ENCODE results near the gene TIE1. TPM values are rescaled to one million over a fixed set of nuclear protein-coding genes. Genes with fewer than 3 reads are reported as not detected.
A peak's percentile ranks its signal among the peaks of the same experiment; 100 is the strongest.

The TIE1 gene
- total RNA-seq, 2 experiments from 2014 or later, result 0.15 to 0.66 TPM

- peaks cover 33% of the 10 kb centered on the region for H3K36me3 ChIP-seq (ENCODE audit: insufficient read depth, low read length)
- peaks cover 28% of the 10 kb centered on the region for H3K79me2 ChIP-seq (ENCODE audit: insufficient read depth, low read depth, low read length)
- no peak overlapping the region for H2AFZ ChIP-seq (ENCODE audit: low read length)
- peaks cover 4% of the 10 kb centered on the region; the same call in 1 of the 2 replicates for H4K20me1 ChIP-seq (ENCODE audit: insufficient read depth, low read length)
- H3K9me2 ChIP-seq (ENCODE audit: insufficient read depth, low read length), result no peaks in the 10 kb centered on the region
- no TSS peak for BruUV-seq (replicated peaks)
- no peak for TF ChIP-seq CTCF (conservative IDR thresholded peaks at IDR 0.05; ENCODE audit: low read length)
- no peak for TF ChIP-seq EZH2phosphoT487 (IDR thresholded peaks at IDR 0.05; ENCODE audit: borderline replicate concordance, low read depth, low read length)
- ChIA-PET POLR2A (interaction anchor here (0.7 to 2.2 kb wide), 3 partner anchors 19 to 118 kb away, joined by 3 to 11 read pairs (median 5); no protein-coding TSS in a partner anchor), CTCF (ENCODE audit: unreplicated experiment) (no interaction called here)
- no peak overlapping the region for H3K4me3 ChIP-seq (ENCODE audit: low read depth, low read length, poor library complexity, severe bottlenecking)
- peaks cover 32% of the 10 kb centered on the region for H3K4me1 ChIP-seq (ENCODE audit: insufficient read depth, low read length, poor library complexity, severe bottlenecking)
- no peak overlapping the region for H3K27ac ChIP-seq (ENCODE audit: low read depth, low read length, poor library complexity, severe bottlenecking)
- DNase-seq (ENCODE audit: low spot score), result no peak
- H3K9me3 ChIP-seq (ENCODE audit: low read length), result no peaks in the 10 kb centered on the region
- H3K4me2 ChIP-seq (ENCODE audit: low read length), result no peak overlapping the region
- intact Hi-C loops (cut with micrococcal nuclease; ENCODE audit: unreplicated experiment), result no loop called here
These were observed 56.5 kb downstream of the TIE1 start for GRCh38 chr1:43357251-43357650.

GRCh38 chr1:43358121-43358745 lies 57.5 kb downstream of the TIE1 start:
- Histone ChIP-seq H3K36me3 (ENCODE audit: insufficient read depth, low read length) (peaks cover 43% of the 10 kb centered on the region), H3K27ac (ENCODE audit: low read depth, low read length, poor library complexity, severe bottlenecking) (peak overlapping the region; percentile 67), H3K4me2 (ENCODE audit: low read length) (peak overlapping the region; percentile 78), H3K79me2 (ENCODE audit: insufficient read depth, low read depth, low read length) (peaks cover 28% of the 10 kb centered on the region), H4K20me1 (ENCODE audit: insufficient read depth, low read length) (peaks cover 4% of the 10 kb centered on the region; the same call in 1 of the 2 replicates), H2AFZ (ENCODE audit: low read length) (peak overlapping the region; percentile 82), H3K9me2 (ENCODE audit: insufficient read depth, low read length) (no peaks in the 10 kb centered on the region), H3K4me3 (ENCODE audit: low read depth, low read length, poor library complexity, severe bottlenecking) (peak overlapping the region; percentile 99), H3K4me1 (ENCODE audit: insufficient read depth, low read length, poor library complexity, severe bottlenecking) (peaks cover 32% of the 10 kb centered on the region), H3K9me3 (ENCODE audit: low read length) (no peaks in the 10 kb centered on the region)
- ChIA-PET CTCF (ENCODE audit: unreplicated experiment) (interaction anchor here (0.7 to 0.8 kb wide), 2 partner anchors 119 to 131 kb away, joined by 3 read pairs; no protein-coding TSS in a partner anchor), POLR2A (interaction anchor here (0.6 to 2.2 kb wide), 7 partner anchors 8 to 155 kb away, joined by 3 to 11 read pairs (median 4); partner anchors contain the start of gene ELOVL1)
- intact Hi-C loops (cut with micrococcal nuclease; ENCODE audit: unreplicated experiment), result loop anchor here (1.0 kb wide), 2 partner anchors 10 to 120 kb away; partner anchors contain the start of gene ELOVL1
- TF ChIP-seq EZH2phosphoT487 (IDR thresholded peaks at IDR 0.05; ENCODE audit: borderline replicate concordance, low read depth, low read length) (no peak), CTCF (conservative IDR thresholded peaks at IDR 0.05; ENCODE audit: low read length) (peak; percentile 72)
- DNase-seq (ENCODE audit: low spot score), result peak; percentile 60
- no TSS peak for BruUV-seq (replicated peaks)
